GM21786 (cell line): ENCODE results near the gene DOCK4.

Experiments
- ATAC-seq: cut with Tn5 transposase; IDR thresholded peaks from one replicate; pipeline ENCODE4 v1.9.1; 2021; ENCODE audit not compliant: unreplicated experiment

DOCK4 gene

GRCh38 chr7:111835066-111835465, 371.1 kb downstream of the DOCK4 start:
- ATAC-seq = no peak

- no peak for ATAC-seq
Measured at GRCh38 chr7:111834367-111834766, 371.8 kb downstream of the DOCK4 start.

- no peak for ATAC-seq
Measured at GRCh38 chr7:111833466-111833865, 372.7 kb downstream of the DOCK4 start.

- no peak for ATAC-seq
Measured at GRCh38 chr7:111832174-111832573, 374.0 kb downstream of the DOCK4 start.

GRCh38 chr7:111829221-111829620, 377.0 kb downstream of the DOCK4 start:
- ATAC-seq = no peak

DNA sequence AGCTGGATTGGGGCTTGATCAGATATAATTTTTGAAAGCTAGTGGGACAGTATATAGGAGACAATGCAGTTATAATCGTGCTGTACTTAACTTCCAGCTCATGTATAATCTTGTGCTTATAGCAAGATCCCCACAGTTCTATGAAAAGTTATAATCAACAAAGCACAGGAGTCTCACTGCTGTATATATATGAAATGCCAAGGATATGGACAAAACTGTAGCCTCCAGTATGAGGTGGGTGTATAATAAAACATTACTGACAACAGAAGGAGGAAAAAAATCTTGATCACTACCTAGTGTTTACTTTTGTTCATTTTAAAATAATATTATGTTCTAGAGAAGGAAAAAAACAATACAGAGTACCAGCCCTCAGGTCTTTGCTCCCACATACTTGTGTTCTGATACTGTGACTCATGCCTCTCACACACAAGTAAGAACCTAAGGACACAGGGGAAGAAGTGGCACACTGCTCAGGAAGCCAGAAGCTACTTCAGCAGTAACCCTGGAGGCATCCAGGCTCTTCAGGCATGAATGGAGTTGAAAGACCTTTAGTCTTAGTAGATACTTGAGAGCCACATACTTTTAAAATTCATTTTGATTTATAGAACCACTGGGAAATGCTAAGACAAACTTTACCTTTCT, 378.2 kb downstream of the DOCK4 start:
- no peak for ATAC-seq

DNA sequence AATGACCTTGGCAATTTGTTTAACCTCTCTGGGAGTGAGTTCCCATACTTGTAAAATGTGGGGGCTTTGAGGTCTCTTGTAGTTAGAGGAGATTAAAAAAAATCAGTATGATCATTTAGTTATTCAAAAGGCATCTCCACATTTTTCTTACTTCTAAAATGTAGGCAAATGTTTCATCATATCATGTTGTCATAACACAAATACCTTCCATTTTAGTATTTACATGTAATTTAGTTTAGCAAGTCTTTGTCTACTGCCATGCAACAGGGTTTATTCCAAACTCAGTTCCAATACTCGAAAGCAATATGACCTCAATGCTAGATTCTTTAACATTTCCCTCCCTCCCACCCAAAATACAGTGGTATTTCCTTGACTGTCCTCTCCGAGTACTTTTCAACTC, 381.2 kb downstream of the DOCK4 start:
- no peak for ATAC-seq

DNA sequence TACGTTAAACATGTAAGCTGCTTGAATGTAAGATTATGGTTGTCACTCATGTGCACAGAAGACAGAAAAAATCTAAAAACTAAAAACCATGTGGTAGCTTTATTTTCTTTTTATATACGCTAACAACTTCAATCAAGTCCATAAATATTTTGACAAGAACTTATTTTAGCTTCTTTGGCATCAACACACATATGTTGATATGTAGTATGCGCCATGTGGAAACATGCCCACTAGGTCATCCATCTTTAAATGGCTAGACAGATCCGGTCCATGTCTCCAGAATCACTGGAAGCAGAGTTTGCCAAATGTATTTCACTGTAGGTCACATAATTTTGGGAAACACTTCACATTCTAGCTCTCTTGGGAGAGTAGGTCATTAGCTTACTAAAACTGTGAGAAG, 382.4 kb downstream of the DOCK4 start:
- no peak for ATAC-seq

DNA sequence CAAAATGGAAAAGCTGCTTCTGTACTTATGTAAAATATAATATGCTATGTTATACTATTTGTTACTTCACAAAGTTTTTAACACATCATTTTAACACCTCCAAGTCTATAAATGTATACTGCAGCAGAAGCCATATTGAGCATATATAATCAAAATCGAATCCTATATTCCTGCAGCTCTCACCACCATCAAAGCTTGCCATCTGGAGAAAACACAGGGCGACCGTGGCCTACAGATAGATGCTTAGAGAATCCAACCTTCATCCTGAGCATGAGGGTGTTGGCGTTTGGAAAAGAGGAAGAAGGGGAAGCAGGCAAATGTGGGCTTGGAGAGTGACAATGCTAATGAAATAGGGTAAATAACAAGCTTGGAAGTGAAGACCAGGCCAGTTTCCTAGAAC, 385.2 kb downstream of the DOCK4 start:
- ATAC-seq = no peak

- ATAC-seq = no peak
Measured at GRCh38 chr7:111820621-111821020, 385.6 kb downstream of the DOCK4 start.

DNA sequence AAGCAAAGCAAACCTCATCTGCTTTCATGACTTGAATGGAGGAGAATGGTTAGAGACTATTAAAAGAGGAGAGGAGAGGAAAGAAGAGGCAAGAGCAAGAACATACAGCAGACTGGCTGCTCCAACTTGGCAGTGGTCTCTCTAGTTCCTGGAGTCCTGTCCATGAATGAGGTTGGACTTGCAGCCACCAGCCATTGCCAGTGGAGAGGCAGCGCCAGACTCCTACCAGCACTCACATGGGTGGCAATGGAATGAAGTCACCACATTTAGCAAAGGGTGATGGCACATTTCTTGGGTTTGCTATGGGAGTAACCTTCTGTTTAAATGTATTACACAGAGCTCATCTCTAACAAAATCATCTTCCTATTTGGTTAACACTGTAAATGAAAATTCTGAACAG, 386.1 kb downstream of the DOCK4 start:
- no peak for ATAC-seq

DNA sequence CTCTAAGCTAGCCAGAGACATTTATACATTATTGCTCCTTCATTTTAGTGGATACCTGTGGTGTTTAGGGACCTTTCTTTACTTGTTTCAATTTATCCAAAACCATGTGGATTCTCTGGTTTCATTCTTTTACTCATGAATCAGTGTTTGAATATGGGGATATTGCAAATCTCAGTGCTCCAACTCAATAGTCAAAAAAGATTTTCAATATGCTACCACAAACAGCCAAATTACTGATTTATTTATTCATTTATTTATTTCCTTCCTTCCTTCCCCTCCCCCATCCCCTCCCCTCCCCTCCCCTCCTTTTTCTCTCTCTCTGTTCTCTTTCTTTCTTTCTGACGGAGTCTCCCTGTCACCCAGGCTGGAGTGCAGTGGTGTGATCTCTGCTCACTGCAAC, 390.8 kb downstream of the DOCK4 start:
- no peak for ATAC-seq

DNA sequence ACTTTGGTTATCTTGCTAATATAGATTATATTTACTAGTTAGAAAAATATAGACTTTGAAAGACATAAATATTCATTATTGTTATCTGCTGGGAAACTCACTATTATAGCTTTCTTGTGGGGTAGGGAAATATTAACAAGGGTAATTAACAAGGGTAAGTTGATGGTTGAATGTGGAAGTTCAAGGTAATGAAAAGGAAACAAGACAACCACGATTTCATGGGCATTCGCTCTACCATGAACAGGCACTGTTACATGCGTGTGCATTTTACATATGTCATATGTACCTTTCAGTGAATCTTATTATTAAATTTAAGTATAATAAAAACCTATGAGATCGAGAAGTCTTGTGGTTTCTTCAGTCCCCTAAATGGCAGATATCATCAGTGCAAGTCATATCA, 392.9 kb downstream of the DOCK4 start:
- ATAC-seq = no peak

GRCh38 chr7:111806232-111806631, 400.0 kb downstream of the DOCK4 start:
- ATAC-seq = no peak

GRCh38 chr7:111803015-111803758, 403.0 kb downstream of the DOCK4 start:
- no peak for ATAC-seq

- no peak for ATAC-seq
Measured at GRCh38 chr7:111802194-111802772, 403.9 kb downstream of the DOCK4 start.

GRCh38 chr7:111801277-111801676, 404.9 kb downstream of the DOCK4 start:
- no peak for ATAC-seq

GRCh38 chr7:111796671-111797070, 409.5 kb downstream of the DOCK4 start:
- ATAC-seq = no peak

DNA sequence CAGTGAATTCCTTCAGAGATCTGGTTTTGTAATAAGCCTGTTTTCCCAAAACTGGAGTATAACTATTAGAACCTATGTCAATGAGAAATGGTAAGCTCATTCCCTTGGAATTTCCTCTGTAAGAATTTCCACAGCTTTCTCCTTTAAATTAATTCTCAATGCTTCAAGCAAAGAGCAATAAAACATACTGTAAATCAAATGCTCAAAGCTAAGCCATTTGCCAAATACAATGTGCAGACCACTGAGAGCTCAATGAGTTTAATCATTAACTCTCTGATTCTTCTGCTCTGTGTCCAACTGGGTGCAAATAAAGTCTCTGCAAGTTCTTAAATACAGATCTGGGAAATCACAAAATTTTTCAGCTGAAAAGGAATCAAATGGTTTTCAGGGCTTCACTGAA, 416.3 kb downstream of the DOCK4 start:
- ATAC-seq = no peak

GRCh38 chr7:111789048-111789320, 417.2 kb downstream of the DOCK4 start:
- no peak for ATAC-seq

- no peak for ATAC-seq
Measured at GRCh38 chr7:111788286-111789047, 417.7 kb downstream of the DOCK4 start.

DNA sequence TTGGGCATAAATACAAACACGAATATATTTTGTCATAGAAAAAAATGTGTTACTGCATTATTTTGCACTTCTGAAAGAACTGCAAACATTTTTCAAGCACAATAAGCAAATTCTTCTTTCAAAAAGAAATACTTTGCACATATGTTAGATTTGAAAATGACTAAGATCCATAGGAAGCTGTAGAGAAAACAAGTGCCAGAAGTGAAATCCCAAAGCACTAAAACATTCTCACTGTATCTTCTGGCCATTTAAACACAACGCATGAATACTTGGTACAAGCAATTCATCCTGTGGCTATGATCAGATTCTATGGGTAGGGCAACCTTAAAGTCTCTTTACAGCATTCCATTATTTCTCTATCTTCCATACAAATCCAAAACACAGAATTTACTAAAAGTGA, 418.5 kb downstream of the DOCK4 start:
- no peak for ATAC-seq
